Stimulated activated CD4-positive, alpha-beta T cell treated with anti-CD3 and anti-CD28 coated beads, TNF-alpha, amount 100 ng/mL, for 4 hours (primary cell): ENCODE measurements around the gene OR2A25.

ENCODE experiments used
- DNase-seq, 3 experiments: peaks; one replicate each; pipeline ENCODE4 v3.0.0-alpha.2; 2020; ENCODE audit warnings: low read depth in 3 of 3

OR2A25 gene

GRCh38 chr7:144074374-144074773 is 4.8 kb downstream of the OR2A25 start:
- no peak for DNase-seq

GRCh38 chr7:144085978-144086377 is 16.4 kb downstream of the OR2A25 start, which contains the start of gene OR2A12:
Gene OR2A12, plus strand, starts transcription at chr7:144086278. Its CDS starts 8,830 bp downstream, at chr7:144095108.
- DNase-seq: no peak

GRCh38 chr7:144086730-144087129 is 17.1 kb downstream of the OR2A25 start:
- no peak for DNase-seq

GRCh38 chr7:144087230-144087629 is 17.6 kb downstream of the OR2A25 start:
- no peak for DNase-seq

GRCh38 chr7:144090667-144091066 is 21.1 kb downstream of the OR2A25 start:
- no peak for DNase-seq

GRCh38 chr7:144098776-144099175 is 29.2 kb downstream of the OR2A25 start:
- DNase-seq: no peak

GRCh38 chr7:144100607-144101006 is 31.0 kb downstream of the OR2A25 start:
- no peak for DNase-seq

GRCh38 chr7:144102041-144102440 is 32.4 kb downstream of the OR2A25 start:
- no peak for DNase-seq

- no peak for DNase-seq
These were observed 35.6 kb downstream of the OR2A25 start for GRCh38 chr7:144105211-144105610.

- no peak for DNase-seq
These were observed 39.7 kb downstream of the OR2A25 start, which contains the start of gene OR2A2 for GRCh38 chr7:144109283-144109682. Gene OR2A2, plus strand, starts transcription at chr7:144109583. Its CDS starts 0 bp downstream, at chr7:144109583.

- DNase-seq: no peak
These were observed 40.7 kb downstream of the OR2A25 start for GRCh38 chr7:144110272-144110671.

- DNase-seq: no peak
These were observed 44.0 kb downstream of the OR2A25 start for GRCh38 chr7:144113651-144114050.

GRCh38 chr7:144118341-144118740 is 48.7 kb downstream of the OR2A25 start:
- no peak for DNase-seq

- DNase-seq: no peak
These were observed 53.3 kb downstream of the OR2A25 start, which contains the start of gene OR2A14 for GRCh38 chr7:144122876-144123275. Gene OR2A14, plus strand, starts transcription at chr7:144123176. Its CDS starts 5,937 bp downstream, at chr7:144129113.
